Activated naive CD4-positive, alpha-beta T cell treated with anti-CD3 and anti-CD28 coated beads, Interleukin-2, amount 50 U/mL, for 72 hours (primary cell): ENCODE results near the gene TLE6. TPM values are rescaled to one million over a fixed set of nuclear protein-coding genes. Genes with fewer than 3 reads are reported as not detected.
"Not testable (repeated sequence)": the region's sequence is repeated elsewhere in the genome, so short reads cannot be mapped to it uniquely, and the experiment has no call there.

Experiments used
- ATAC-seq, 2 donors: fragments of 150-1000 bp; cut with Tn5 transposase; 2 replicates each; pipeline ENCODE4 v1.10.0; 2021; ENCODE audit warnings: mild to moderate bottlenecking in 2 of 2, moderate library complexity in 2 of 2
- DNase-seq, 2 donors: peaks; one replicate each; pipeline ENCODE4 v3.0.0; 2021 to 2022; ENCODE audit warnings: low spot score in 2 of 2
- H3K27ac Mint-ChIP-seq, 2 donors: one replicate each; pipeline ENCODE4 v1.8.0; 2022; ENCODE audit warnings: mild to moderate bottlenecking in 2 of 2, mixed read lengths in 2 of 2
- H3K36me3 Mint-ChIP-seq, 2 donors: one replicate each; pipeline ENCODE4 v1.8.0; 2022; ENCODE audit warnings: mixed read lengths in 2 of 2
- H3K9me3 Mint-ChIP-seq, 2 donors: one replicate each; pipeline ENCODE4 v1.8.0; 2022; ENCODE audit warnings: mixed read lengths in 2 of 2
- total RNA-seq, 2 donors: library from RNA; stranded (reverse); gene quantifications; one replicate each; pipeline ENCODE4 v1.2.3, GENCODE V29; 2022

The TLE6 gene
- total RNA-seq, 2 donors from 2014 or later: 3.3 to 8.2 TPM

DNA sequence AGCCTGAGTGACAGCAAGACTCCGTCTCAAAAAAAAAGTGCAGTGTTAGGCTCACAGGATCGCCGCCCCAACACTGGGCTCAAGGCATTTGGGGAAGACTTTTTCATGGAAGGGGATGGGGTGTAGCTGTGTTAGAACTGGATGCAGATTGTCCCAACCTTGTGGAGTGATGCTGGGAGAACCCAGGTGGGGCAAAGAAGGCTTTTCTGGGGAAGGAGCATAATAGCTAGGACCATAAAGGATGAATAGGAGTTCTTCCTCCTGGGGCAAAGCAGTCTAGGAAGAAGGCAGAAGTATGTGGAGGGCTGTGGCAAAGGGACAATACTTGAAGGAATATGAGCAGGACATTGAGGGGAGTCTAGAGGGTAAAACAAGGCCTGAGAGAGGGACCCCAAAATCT is 11.2 kb downstream of the TLE6 start:
- Mint-ChIP-seq H3K9me3 (no peaks in the 10 kb centered on the region), H3K27ac (no peak overlapping the region), H3K36me3 (no peaks in the 10 kb centered on the region)
- no peak for ATAC-seq
- DNase-seq: no peak

DNA sequence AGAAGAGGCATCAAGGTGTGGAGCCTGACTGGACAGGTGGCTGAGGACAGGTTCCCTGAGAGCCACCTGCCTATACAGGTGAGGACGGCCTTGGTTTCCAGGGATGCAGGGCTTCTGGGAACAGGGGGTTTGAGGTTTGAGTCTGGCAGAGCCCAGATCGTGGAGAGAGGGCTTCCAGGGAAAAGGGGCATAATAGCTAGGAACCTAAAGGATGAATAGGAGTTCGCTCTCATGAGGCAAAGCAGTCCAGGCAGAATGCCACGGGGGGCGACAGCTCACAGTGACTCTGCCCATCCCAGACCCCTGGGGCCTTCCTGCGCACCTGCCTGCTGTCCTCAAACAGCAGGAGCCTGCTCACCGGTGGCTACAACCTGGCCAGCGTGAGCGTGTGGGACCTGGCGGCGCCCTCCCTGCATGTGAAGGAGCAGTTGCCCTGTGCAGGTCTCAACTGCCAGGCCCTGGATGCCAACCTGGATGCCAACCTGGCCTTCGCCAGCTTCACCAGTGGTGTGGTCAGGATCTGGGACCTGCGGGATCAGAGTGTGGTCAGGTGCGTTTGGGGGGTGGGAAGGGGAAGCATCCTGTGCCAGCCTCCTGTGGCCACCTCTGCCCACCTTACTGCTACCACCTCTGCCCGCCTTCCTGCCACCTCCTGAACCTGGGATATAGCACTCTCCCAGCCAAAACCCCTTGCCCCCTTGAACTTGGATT is 12.0 kb downstream of the TLE6 start:
- Mint-ChIP-seq H3K9me3 (no peaks in the 10 kb centered on the region), H3K36me3 (no peaks in the 10 kb centered on the region), H3K27ac (no peak overlapping the region)
- DNase-seq (no peak), ATAC-seq (no peak)

DNA sequence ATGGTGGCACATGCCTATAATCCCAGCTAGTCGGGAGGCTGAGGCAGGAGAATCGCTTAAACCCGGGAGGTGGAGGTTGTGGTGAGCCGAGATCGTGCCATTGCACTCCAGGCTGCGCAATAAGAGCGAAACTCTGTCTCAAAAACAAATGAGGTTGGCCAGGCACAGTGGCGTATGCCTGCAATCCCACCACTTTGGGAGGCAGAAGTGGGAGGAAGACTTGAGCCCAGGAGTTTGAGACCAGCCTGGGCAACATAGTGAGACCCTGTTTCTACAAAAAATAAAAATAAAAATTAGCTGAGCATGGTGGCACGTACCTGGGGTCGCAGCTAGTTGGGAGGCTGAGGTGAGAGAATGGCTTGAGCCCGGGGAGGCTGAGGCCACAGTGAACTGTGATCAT is 15.0 kb downstream of the TLE6 start:
- H3K27ac Mint-ChIP-seq, DNase-seq, H3K36me3 Mint-ChIP-seq, ATAC-seq, H3K9me3 Mint-ChIP-seq: not testable (repeated sequence)

DNA sequence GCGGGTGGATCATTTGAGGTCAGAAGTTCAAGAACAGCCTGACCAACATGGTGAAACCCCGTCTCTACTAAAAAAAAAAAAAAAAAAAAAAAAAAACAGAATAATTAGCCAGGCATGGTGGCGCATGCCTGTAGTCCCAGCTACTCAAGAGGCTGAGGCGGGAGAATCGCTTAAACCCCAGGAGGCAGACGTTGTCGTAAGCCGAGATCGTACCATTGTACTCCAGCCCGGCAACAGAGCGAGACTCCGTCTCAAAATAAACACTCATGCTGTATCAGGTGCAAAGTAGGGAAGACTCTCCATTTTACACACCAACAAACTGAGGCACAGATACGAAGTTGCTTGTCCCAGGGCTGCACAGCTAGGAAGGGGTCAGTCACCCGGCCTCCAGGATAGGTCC is 15.6 kb downstream of the TLE6 start:
- no peaks in the 10 kb centered on the region for H3K9me3 Mint-ChIP-seq
- no peaks in the 10 kb centered on the region for H3K36me3 Mint-ChIP-seq
- ATAC-seq (no peak), DNase-seq (no peak)
- no peak overlapping the region for H3K27ac Mint-ChIP-seq

DNA sequence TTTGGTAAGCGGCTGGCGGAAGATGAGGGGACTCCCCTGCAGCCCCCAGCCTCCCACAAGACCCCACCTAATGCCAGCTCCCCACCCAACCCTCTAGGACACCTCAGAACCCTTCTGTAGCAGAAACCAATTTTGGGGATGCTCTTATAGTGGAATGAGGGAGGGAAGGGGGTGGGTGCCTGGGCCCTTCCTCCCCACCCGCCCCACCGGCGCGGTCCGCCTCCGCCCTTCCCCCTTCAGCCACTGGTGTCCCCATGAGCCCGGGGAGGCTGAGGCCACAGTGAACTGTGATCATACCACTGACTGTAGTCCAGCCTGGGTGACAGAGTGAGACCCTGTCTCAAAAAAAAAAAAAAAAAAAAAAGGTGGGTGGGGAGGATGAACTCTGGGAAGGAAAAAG is 16.2 kb downstream of the TLE6 start:
- Mint-ChIP-seq H3K9me3 (no peaks in the 10 kb centered on the region), H3K27ac (no peak overlapping the region), H3K36me3 (no peaks in the 10 kb centered on the region)
- no peak for ATAC-seq
- DNase-seq: no peak

DNA sequence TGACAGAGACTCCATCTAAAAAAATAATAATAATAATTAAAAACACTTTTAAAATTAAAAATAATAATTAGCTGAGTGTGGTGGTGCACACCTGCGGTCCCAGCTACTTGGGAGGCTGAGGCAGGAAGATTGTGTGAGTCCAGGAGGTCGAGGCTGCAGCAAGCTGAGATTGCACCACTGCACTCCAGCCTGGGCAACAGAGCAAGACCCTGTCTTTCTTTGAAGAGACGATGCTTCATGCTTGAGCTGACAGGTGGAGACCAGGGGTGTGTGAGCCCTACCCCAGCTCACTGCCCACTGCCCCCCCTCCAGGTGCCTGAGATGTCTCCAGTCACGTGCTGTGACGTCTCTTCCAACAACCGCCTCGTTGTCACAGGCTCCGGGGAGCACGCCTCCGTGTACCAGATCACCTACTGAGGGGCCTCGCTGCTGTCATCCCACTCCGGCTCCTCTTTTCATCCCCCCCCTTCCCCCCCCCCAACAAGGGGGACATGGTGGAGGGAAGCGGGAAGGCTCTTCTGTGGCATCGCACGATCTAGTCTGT is 17.3 kb downstream of the TLE6 start:
- Mint-ChIP-seq H3K36me3 (no peaks in the 10 kb centered on the region), H3K9me3 (no peaks in the 10 kb centered on the region), H3K27ac (no peak overlapping the region)
- no peak for ATAC-seq
- DNase-seq: no peak

DNA sequence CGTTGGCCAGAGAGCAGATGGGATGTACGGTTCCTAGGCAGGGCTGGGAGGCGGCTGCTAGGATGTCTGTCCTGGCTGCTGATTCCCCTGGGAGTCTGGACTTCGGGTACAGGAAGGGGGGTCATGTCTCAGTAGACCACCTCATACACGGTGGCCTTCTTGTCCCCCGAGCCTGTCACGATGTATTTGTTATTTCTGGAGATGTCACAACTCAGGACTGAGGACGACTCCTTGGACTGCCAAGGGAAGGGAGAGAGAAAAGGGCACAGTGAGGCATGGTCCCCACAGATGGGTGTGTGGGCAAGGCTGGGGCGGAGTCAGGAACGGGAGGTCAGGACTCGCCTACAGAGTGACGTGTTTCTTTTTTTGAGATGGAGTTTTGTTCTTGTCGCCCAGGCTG is 20.4 kb downstream of the TLE6 start:
- no peak for ATAC-seq
- Mint-ChIP-seq H3K36me3 (no peaks in the 10 kb centered on the region), H3K9me3 (no peaks in the 10 kb centered on the region), H3K27ac (no peak overlapping the region)
- DNase-seq: no peak

DNA sequence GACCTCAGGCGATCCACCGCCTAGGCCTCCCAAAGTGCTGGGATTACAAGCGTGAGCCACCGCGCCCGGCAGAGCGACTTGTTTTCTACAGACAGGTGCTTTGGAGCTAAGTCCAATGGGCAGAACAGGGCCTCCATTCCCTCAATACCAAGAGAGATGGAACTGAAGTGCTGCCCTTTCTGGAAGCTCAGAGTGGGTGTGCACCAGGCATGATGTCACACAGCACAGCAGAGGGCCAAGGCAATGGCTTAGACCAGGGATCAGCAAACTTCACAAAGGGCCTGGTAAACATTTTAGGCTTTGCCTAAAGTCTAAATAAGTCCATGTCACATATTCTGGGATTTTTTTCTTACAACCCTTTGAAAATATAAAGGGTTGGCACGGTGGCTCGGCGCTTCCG is 21.3 kb downstream of the TLE6 start:
- H3K9me3 Mint-ChIP-seq: no peaks in the 10 kb centered on the region
- H3K27ac Mint-ChIP-seq: no peak overlapping the region
- no peak for ATAC-seq
- no peak for DNase-seq
- no peaks in the 10 kb centered on the region for H3K36me3 Mint-ChIP-seq

DNA sequence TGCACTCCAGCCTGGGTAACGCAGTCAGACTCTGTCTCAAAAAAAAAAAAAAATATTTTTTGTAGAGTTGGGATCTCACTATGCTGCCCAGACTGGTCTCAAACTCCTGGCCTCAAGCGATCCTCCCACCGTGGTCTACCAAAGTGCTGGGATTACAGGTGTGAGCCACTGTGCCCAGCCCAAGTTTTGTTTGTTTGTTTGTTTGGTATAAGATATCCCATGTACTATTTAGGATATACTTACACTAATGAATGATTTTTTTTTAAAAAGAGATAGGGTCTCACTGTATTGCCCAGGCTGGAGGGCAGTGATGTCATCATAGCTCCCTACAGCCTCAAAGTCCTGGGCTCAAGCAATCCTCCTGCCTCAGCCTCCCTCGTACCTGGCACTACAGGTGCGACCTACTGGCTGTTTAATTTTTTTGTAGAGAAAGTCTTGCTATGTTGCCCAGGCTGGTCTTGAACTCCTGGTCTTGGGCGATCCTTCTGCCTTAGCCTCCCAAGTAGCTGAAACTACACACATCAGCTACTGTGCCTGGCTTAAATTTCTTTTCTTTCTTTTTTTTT is 24.0 kb downstream of the TLE6 start:
- ATAC-seq (no peak), DNase-seq (no peak)
- H3K36me3 Mint-ChIP-seq: no peaks in the 10 kb centered on the region
- H3K27ac Mint-ChIP-seq: no peak overlapping the region
- no peaks in the 10 kb centered on the region for H3K9me3 Mint-ChIP-seq

DNA sequence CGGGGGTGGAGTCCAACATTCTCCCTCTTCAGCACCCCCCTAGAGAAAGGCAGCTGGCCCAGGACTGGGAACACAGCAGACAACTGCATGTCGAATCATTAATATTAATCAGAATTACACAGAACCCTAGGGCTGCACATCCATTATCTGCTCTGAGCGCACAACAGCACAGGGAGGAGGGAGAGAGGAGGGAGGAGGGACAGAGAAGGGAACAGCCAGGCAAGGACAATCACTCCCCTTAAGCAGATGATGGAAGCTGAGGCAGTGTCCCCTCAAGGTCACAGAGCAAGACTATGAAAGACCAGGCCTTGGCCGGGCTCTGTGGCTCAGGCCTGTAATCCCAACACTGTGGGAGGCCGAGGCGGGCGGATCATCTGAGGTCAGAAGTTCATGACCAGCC is 25.7 kb downstream of the TLE6 start:
- no peak for ATAC-seq

DNA sequence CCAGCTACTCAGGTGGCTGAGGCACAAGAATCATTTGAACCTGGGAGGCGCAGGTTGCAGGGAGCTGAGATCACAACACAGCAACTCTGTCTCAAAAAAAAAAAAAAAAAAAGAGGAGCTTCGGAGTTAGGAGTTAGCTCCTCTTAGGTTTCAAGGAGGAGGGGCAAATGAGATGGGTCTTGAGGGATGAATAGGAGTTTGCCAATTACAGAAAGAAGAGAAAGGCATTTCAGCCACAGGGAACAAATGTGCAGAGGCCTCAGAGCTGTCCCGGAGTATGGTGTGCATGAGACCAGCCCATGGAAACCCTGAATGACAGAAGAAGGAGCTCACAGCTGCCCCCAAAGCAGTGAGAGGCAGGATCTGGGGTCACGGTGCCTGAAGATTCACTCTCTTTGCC is 27.2 kb downstream of the TLE6 start:
- no peak for DNase-seq
- H3K36me3 Mint-ChIP-seq: no peaks in the 10 kb centered on the region
- no peak overlapping the region for H3K27ac Mint-ChIP-seq

More for the DNA sequence above, 25.7 kb downstream of the TLE6 start:
- Mint-ChIP-seq H3K36me3 (no peaks in the 10 kb centered on the region), H3K9me3 (no peaks in the 10 kb centered on the region), H3K27ac (peak overlapping the region in 1 of 2 donors; percentile 19)
- DNase-seq: no peak

DNA sequence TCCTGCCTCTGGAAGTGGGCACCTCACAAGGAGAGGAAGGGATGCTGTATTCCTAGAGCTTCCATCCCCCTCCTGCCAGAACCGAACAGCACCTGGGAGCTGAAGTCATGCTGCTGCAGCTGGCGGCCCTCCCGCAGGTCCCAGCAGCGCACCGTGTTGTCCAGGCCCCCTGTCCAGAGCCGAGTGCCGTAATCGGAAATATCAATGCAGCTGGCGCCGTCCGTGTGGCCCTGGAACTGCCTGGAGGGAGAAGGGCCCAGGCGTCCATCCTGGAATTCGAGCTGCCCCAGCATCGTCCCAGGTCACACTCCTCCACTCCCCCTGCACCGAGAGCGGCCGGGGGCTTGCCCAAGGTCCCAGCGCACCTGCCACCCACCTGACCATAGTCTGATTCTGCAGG is 28.0 kb downstream of the TLE6 start:
- Mint-ChIP-seq H3K9me3 (no peaks in the 10 kb centered on the region), H3K36me3 (no peaks in the 10 kb centered on the region), H3K27ac (no peak overlapping the region)
- DNase-seq (no peak), ATAC-seq (no peak)

More for the DNA sequence above, 27.2 kb downstream of the TLE6 start:
- ATAC-seq: no peak
- no peaks in the 10 kb centered on the region for H3K9me3 Mint-ChIP-seq

DNA sequence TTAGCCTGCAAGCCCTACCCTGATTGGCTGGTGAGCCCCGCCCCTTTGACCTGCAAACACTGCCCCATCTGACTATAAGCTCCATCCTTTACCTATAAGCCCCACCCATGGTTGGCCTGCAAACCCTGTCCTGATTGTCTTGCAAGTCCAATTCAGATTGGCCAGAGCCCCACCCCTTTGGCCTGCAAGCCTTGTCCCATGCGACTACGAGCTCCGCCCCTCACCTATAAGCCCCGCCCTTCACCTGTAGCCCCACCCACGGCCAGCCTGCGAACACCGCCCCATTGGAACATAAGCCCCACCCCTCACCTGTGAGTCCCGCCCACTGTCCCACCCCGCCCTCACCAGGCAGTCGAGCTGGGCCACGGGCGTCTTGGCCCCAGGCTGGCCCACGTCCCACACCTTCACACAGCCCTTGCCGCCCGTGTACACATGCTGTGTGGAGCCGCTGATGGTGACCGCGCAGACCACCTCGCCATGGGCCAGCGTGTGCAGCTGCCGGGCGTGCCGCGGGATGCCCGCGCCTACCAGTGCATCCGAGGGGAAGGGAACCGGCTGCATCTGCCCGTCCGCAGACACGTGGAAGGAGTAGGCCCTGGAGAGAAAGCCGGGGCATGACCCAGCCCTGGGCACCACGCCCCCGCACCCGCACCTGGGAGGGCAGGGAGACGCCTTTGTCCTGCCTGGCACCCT is 28.9 kb downstream of the TLE6 start:
- DNase-seq (no peak), ATAC-seq (no peak)
- no peaks in the 10 kb centered on the region for H3K36me3 Mint-ChIP-seq
- no peak overlapping the region for H3K27ac Mint-ChIP-seq
- H3K9me3 Mint-ChIP-seq: no peaks in the 10 kb centered on the region

DNA sequence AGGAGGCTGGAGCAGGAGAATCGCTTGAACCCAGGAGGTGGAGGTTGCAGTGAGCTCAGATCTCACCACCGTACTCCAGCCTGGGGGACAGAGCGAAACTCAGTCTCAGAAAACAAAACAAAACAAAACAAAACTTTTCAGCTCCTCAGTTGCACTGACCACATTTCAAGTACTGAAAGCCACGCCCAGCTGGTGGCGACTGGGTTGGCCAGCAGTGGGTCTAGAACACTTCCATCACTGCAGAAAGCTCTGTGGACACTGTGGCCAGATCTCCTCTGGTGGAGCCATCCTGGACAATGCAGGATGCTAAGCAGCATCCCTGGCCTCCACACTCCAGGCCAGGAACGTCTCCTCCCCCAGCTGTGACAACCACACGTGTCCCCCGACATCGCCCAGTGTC is 30.6 kb downstream of the TLE6 start:
- Mint-ChIP-seq H3K36me3 (no peaks in the 10 kb centered on the region), H3K27ac (no peak overlapping the region), H3K9me3 (no peaks in the 10 kb centered on the region)
- ATAC-seq (no peak), DNase-seq (no peak)

DNA sequence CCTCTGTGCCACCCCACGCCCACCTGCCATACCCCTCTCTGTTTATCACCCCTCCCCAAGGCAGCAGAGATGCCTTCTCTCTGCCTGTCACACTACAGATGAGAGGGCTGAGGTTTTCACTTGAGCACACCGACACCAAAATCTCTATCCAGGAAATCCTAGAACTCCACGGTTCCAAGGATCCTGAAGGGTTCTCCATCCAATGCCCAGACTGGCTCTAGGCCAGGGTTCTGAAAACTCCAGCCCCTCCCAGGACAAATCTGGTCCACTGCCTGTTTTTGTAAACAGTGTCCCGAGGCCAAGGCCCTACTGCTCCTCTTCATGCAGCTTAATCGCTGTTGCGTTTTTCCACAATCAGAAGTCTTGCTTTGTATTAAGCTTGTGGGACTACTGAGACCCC is 31.6 kb downstream of the TLE6 start:
- DNase-seq (no peak), ATAC-seq (no peak)
- Mint-ChIP-seq H3K9me3 (no peaks in the 10 kb centered on the region), H3K36me3 (no peaks in the 10 kb centered on the region), H3K27ac (peak overlapping the region in 1 of 2 donors; percentile 77)

DNA sequence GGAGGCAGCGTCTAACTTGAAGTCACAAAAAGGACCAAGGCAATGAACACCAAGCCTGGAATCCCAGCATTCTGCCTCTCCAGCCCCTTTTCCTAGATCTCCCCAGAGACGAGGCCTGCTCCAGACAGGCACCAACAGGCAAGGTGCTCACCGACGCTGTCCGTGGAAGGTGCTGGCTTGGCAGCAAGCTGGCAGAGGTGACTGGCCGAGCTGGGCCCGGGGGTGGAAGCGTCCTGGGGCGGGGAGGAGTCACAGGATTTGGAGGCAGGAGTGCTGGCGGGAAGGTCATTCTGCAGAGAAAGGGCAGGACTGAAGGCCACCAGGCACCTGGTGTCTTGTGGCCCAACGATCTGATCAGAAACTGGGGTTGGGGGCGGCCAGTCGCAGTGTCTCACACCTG is 33.5 kb downstream of the TLE6 start:
- Mint-ChIP-seq H3K27ac (no peak overlapping the region), H3K9me3 (no peaks in the 10 kb centered on the region), H3K36me3 (no peaks in the 10 kb centered on the region)
- ATAC-seq (no peak), DNase-seq (no peak)

DNA sequence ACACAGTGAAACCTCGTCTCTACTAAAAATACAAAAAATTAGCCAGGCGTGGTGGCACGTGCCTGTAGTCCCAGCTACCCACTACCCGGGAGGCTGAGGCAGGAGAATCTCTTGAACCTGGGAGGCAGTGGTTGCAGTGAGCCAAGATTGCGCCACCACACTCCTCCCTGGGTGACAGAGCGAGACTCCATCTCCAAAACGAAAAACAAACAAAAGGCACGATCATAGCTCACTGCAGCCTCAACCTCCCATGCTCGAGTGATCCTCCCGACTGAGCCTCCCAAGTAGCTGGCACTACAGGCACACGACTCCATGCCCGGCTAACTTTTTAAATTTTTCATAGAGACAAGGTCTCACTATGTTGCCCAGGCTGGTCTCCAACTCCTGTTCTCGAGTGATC is 34.7 kb downstream of the TLE6 start:
- not testable (repeated sequence) for ATAC-seq, H3K36me3 Mint-ChIP-seq, DNase-seq, H3K9me3 Mint-ChIP-seq, H3K27ac Mint-ChIP-seq
